ENCODE results near the gene PDZRN3. TPM values are rescaled to one million over a fixed set of nuclear protein-coding genes. Genes with fewer than 3 reads are reported as not detected.

Gene PDZRN3
- total and polyA plus RNA-seq, 2 donors from 2014 or later, result 9.5 to 13.2 TPM

DNA sequence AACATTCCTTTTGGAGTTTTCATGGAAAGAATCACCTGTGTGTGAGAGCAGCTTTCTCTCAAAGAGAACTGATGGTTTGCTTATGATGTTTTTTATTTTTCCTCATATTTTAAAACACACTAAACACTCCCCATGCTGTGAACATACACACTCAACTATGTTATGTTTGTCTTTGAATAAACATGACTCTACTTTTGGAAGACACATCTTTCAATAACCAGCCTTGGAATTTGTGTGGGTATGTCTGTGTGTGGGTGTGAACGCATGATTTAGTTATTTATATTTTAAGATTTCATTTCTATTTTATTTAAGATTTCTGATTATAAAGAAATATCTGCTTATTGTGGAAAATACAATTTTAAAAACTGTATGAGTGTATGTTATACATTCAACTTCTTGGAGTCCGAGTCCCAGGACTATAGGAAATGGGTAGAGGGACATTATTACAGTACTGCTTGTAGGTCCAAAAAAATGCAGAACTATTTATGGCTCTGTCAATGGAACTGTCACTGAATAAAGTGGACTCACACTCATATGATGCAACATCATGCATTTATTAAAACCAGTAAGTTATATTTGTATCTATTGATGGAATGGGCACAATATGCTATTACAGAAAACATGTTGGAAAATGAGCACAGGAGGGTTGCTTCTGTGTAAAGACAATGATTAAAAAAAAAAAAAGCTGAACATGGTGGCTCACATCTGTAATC lies 43.5 kb downstream of the PDZRN3 start:
- intact Hi-C loops (cut with DNase I), result no loop called here
- no peak for FAIRE-seq
- Histone ChIP-seq H3K27ac (ENCODE audit: low read depth in 2 of 2, low read length in 2 of 2) (no peak overlapping the region), H3K27me3 (ENCODE audit: control insufficient read depth, insufficient read depth, low read length) (no peaks in the 10 kb centered on the region), H3K36me3 (ENCODE audit: control insufficient read depth in 2 of 3, insufficient read depth in 3 of 3, low read length in 3 of 3) (no peaks in the 10 kb centered on the region), H3K4me3 (ENCODE audit: low read length in 3 of 3) (no peak overlapping the region), H3K9me3 (ENCODE audit: control insufficient read depth in 2 of 3, insufficient read depth in 1 of 3, low read length in 3 of 3) (no peaks in the 10 kb centered on the region), H3K4me1 (ENCODE audit: control insufficient read depth in 2 of 3, insufficient read depth in 2 of 3, low read depth in 1 of 3, low read length in 3 of 3) (peaks cover 0 to 6% (median 3%) of the 10 kb centered on the region in 3 donors), H3K9ac (ENCODE audit: low read length in 3 of 3) (no peak overlapping the region)
- no peak for TF ChIP-seq CTCF (IDR thresholded peaks at IDR 0.05; ENCODE audit: borderline replicate concordance, extremely low read depth, insufficient read depth)
- DNase-seq, result no peak

DNA sequence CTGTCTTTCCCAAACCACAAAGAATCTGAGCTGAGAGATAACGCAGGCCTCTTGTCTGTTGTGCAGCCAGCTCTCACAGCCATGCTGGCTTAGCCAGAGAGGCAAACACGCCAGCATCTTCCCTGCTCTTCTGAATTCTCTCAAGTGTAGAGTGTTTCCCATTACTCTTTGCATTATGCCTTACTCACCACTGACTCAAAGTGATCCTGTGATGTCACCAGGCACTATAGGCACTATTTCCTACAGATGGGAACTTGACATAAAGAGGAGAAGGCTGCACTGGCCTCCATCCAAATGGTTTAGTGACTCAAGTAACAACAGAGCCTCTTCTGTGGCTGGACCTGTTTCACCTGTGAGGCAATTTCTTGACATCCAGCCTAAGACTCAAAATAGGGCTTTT lies 44.4 kb downstream of the PDZRN3 start:
- DNase-seq, result no peak
- intact Hi-C loops (cut with DNase I), result no loop called here
- peaks cover 0 to 6% (median 3%) of the 10 kb centered on the region in 3 donors for H3K4me1 ChIP-seq (ENCODE audit: control insufficient read depth in 2 of 3, insufficient read depth in 2 of 3, low read depth in 1 of 3, low read length in 3 of 3)
- no peak for FAIRE-seq
- H3K9me3 ChIP-seq (ENCODE audit: control insufficient read depth in 2 of 3, insufficient read depth in 1 of 3, low read length in 3 of 3), result no peaks in the 10 kb centered on the region
- no peak overlapping the region for H3K4me3 ChIP-seq (ENCODE audit: low read length in 3 of 3)
- TF ChIP-seq CTCF (IDR thresholded peaks at IDR 0.05; ENCODE audit: borderline replicate concordance, extremely low read depth, insufficient read depth), result no peak
- no peak overlapping the region for H3K9ac ChIP-seq (ENCODE audit: low read length in 3 of 3)
- no peak overlapping the region for H3K27ac ChIP-seq (ENCODE audit: low read depth in 2 of 2, low read length in 2 of 2)
- H3K36me3 ChIP-seq (ENCODE audit: control insufficient read depth in 2 of 3, insufficient read depth in 3 of 3, low read length in 3 of 3), result no peaks in the 10 kb centered on the region
- H3K27me3 ChIP-seq (ENCODE audit: control insufficient read depth, insufficient read depth, low read length), result no peaks in the 10 kb centered on the region

DNA sequence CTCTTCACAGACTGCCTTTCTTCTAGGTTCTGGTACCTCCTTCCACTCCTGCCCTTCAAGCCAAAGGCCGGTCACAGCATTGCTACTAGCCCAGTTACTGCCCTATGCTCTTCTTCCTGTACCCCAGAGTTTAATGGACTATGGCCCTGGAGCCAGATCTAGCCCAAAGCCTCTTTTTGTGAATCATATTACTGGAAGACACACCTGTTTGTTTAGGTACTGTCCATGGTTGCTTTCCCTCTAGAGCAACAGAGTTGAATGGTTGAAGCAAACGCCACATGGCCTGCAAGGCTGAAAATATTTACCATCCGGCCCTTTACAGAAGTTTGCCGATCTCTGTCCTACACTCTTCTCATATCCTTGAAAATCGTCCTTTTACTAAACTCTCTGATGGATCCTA lies 47.0 kb downstream of the PDZRN3 start:
- no peaks in the 10 kb centered on the region for H3K9me3 ChIP-seq (ENCODE audit: control insufficient read depth in 2 of 3, insufficient read depth in 1 of 3, low read length in 3 of 3)
- FAIRE-seq (no peak), DNase-seq (no peak)
- TF ChIP-seq CTCF (IDR thresholded peaks at IDR 0.05; ENCODE audit: borderline replicate concordance, extremely low read depth, insufficient read depth), result no peak
- H3K4me1 ChIP-seq (ENCODE audit: control insufficient read depth in 2 of 3, insufficient read depth in 2 of 3, low read depth in 1 of 3, low read length in 3 of 3), result peaks cover 0 to 4% (median 3%) of the 10 kb centered on the region in 3 donors
- H3K27me3 ChIP-seq (ENCODE audit: control insufficient read depth, insufficient read depth, low read length), result no peaks in the 10 kb centered on the region
- no peaks in the 10 kb centered on the region for H3K36me3 ChIP-seq (ENCODE audit: control insufficient read depth in 2 of 3, insufficient read depth in 3 of 3, low read length in 3 of 3)
- H3K9ac ChIP-seq (ENCODE audit: low read length in 3 of 3), result no peak overlapping the region
- intact Hi-C loops (cut with DNase I), result no loop called here
- H3K27ac ChIP-seq (ENCODE audit: low read depth in 2 of 2, low read length in 2 of 2), result no peak overlapping the region
- no peak overlapping the region for H3K4me3 ChIP-seq (ENCODE audit: low read length in 3 of 3)
